Measurements from ENCODE around the gene MTARC2.
"Not testable (repeated sequence)": the region's sequence is repeated elsewhere in the genome, so short reads cannot be mapped to it uniquely, and the experiment has no call there.

The MTARC2 gene

DNA sequence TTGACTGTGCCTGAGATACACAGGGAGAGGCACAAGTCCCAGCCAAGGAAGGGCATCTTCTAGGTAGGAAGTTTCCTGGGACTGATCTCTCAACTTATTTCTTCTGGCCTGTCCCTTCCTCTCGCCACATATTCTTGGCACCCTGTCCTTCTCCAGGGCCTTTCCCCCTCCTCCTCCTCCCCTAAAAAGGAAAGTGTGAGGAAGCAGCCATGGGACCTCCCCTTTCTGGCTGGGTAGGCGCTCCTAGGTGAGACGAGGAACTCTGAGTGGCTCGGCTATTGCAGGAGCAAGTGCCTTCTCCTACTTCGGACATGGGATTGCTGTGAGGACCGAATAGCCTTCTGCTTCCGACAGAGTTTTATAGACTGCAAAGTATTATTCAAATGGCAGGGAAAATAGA is 15.5 kb upstream of the MTARC2 start:
- DNase-seq: no peak

DNA sequence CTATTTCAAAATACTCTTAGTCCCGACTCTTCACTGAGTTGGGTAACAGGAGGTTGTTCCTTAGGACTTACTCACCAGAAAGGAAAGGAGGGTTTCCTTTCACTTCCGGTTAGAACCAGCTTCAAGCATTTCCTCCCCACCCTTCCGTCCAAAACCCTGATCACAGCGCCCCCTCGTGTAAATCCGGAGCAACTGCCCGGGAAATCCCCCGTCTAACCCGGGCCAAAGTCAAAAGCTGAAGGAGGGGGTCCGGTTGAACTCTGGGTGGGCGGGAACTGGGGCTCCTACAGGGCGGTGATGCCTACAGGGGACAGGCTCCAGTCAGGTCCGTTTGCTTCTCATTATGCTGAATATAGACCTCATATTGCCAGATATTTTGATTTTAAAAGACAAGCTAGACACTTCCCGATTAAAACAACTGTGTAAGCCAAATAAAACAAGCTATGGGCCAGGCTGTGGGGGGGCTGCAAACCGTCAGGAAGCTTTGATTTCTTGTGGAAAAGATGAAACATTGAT is 15.0 kb upstream of the MTARC2 start:
- peak; percentile 44 for DNase-seq

DNA sequence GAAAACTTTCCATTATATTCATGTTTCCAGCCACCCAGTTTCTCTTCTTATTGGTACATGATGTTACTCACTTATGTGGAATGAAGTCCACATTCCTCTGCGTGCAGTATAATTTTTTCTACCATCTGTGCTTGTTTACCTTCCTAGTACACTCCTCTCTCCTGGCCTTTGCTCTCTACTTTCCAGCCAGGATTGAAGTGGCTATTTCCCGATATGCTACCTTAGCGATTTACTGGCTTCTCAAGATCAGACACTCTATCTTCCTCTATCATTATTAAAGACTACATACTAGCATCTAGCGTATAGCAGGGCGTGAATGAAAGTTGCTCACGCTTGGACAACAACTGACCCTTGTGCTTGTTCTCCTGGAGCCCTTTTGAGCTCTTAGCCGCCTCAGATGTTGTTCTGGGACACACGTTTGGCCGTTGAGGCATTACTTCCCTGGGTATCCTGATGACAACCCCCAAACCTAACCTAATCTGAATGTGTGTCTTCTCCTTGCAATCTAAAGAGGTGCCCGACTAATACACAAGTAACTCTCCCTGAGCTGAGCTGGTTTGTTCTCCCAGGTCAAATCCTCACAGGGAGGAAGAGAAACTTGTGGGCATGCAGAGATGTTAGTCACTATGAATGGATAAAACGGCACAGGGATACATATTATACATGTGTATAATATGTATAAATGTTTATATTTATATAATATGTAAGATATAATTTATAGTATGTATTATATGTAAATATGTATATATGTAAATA is 13.4 kb upstream of the MTARC2 start:
- DNase-seq: no peak

DNA sequence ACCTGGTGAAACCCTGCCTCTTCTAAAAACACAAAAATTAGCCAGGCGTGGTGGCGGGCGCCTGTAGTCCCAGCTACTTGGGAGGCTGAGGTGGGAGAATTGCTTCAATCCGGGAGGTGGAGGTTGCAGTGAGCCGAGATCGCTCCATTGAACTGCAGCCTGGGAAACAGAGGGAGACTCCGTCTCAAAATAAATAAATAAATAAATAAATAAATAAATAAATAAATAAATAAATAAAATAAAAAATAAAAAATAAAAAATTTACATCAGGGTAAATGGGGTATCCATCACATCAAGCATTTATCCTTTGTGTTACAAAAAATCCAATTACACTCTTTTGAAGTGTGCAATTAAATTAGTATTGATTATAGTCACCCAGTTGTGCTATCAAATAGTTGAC is 11.8 kb upstream of the MTARC2 start:
- not testable (repeated sequence) for DNase-seq

DNA sequence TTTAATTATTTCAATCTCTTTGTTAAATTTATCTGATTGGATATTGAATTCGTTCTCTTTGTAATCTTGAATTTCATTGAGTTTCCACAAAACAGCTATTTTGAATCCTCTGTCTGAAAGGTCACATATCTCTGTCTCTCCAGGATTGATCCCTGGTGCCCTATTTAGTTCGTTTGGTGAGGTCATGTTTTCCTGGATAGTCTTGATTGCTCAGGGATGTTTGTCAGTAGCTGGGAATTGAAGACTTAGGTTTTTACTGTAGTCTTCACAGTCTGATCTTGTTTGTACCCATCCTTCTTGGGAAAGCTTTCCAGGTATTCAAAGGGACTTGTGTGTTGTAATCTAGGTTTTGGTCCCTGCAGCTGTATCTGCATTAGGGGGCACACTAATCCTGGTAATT is 6.8 kb upstream of the MTARC2 start:
- no peak for DNase-seq

DNA sequence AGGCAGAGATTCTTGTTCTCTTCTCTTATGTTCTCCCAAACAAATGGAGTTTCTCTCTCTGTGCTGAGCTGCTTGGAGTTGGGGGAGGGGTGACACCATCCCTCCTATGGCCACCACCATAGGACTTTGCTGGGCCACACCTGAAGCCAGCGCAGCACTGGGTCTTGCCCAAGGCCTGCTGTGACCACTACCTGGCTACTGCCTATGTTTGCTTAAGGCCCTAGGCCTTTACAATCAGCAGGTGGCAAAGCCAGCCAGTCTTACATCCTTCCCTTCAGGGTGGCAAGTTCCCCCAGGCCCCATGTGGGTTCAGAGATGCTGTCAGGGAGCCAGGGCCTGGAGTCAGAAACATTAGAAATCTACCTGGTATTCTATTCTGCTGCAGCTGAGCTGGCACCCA is 6.3 kb upstream of the MTARC2 start:
- no peak for DNase-seq

DNA sequence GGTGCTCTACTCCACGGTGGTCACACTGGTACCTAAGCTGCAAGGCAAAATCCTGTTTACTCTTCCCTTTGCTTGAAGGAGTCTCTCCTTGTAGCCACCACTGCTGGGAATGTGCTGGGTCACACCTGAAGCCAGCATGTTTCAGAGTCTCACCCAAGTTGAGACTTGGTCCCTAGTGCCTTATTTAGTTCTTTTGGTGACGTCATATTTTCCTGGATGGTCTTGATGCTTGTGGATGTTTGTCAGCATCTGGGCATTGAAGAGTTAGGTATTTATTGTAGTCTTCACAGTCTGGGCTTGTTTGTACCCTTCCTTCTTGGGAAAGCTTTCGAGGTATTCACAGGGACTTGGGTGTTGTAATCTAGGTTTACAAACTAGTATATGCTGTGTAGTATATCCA is 5.6 kb upstream of the MTARC2 start:
- no peak for DNase-seq

DNA sequence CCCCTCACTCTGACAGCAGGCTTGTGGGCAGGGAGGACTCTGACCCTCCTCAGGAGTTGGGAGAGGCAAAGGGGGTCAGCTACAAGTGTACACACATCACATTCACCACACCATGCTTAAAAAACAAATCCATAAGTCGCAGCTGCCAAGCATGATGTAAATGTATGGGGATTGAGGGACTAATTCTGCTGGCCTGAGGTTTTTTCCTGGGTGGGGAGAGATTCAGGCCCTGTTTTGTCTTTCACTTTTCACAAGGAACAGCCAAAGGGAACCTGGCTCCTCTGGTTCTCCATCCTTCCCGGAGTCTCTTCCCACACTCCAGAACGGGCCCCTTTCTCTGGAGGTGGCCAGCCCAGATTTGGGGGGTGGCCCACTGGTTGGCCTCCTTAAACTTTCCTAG is 1.3 kb upstream of the MTARC2 start:
- DNase-seq: no peak

DNA sequence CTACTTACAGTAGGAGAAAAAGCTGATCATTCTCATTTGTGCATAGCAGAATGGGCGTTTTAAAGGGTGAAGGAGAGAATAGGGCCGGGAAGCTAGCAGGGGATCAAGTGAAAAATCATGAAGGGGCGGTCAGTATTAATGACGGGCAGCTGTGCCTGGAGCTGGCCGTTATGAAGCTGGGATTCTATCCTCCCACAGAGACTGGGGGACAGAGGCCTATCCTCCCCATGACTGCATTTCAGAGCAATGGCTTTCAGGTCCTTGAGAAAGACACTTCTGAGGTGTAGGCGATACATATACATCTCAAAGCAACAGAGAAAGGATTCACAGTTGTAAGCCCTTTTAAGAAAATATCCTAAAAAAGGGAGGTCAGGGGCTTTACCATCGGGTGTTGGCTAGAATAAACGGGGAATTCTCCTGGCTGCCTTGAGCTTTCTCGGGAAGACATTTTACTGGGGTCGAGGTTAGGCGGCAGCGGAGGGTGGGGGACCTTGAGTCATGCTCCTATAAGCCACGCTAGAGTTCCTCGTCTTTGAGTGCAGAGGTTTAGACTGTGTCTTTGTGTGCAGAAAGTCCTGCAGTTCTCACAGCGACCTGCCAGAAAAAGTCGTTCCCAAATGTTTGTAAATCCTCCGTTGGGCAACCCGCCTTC is 559 bp upstream of the MTARC2 start:
- DNase-seq: no peak

DNA sequence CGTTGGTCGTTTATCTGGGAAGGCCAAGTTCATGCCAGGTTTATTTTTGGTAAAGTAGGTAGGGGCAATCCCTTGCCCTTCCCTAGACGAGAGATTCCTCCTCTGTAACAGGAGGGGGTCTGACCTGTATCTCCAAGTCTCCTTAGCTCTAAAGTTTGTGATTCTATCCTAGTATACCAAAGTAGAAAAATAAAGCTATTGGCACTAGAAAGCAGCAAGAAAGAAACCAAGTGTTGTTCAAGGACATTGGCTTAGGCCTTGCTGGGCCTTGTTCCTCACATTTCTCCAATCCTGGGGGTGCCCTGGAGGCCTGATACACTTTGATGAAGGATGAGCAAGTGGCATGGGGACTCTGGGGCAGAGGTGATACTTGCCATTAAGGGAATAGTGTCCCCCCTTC is 814 bp downstream of the MTARC2 start:
- DNase-seq: no peak

DNA sequence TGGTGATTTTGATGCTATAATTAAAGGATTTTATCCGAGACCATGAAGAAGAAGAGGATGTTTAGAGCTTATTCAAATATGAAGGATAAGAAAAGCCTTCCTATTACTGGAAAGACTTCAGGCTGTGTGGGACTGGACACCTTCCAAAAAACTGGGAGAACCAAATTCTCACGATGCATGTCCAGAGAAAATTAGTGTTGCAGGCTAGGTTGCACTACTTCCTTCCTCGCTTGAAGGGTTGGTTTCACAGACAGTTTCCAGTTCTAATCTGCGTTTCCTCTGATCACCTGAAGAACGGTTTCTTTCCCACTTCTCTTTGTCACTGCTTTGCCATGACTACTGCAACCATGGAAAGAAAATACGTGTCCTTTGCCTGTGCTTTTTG is 2.0 kb downstream of the MTARC2 start:
- no peak for DNase-seq

DNA sequence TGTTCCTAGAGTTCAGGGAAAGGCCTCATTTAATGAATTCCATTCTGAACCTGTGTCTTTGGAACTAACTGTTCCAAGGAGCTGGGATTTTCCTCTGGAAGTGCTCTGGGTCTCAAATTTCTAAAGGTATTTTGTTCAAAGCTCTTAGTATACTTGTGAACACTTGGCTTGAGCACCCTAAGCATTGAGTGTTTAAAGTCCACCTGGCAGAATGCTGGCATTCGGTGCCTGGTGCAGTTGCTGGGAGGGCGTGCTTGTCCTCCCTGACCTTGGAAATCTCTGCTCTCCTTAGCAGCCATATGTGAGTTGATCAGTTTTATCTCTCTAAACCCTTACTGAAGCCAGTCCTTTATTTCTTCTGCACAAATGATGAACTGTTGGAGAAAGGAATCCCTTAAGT is 3.0 kb downstream of the MTARC2 start:
- DNase-seq: no peak

DNA sequence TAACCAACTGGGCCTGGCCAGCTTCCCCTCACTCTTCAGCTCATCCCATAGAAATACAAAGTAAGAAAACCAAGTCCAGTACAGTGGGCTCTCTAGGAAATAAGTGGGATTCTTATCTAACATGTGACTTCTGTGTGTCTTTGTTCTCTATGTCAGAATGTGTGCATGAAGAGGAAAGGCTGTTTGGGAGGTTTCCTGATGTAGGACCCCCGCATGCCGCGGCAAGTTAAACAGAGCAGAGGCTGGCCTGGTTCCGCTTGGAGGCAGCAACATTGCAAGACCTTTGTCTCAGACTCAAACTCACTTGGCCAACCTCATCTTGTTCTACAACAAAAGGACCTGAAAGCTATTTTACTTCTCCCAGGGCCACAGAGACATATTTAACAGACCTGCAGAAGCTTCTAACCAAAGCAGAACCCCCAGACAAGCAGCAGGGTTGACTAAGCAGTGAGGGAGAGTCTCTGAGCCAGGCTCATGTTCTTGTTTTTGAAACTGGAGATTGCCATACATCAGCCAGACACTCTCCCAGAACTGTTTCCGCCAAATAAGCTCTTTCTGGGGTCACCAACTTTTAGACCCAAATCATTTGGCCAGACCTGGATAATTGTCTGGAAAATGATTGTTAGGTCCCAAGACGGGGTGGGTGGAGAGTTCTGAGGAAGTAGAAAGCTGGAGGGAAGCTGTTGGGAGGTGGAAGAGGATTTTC is 6.2 kb downstream of the MTARC2 start:
- DNase-seq: no peak

DNA sequence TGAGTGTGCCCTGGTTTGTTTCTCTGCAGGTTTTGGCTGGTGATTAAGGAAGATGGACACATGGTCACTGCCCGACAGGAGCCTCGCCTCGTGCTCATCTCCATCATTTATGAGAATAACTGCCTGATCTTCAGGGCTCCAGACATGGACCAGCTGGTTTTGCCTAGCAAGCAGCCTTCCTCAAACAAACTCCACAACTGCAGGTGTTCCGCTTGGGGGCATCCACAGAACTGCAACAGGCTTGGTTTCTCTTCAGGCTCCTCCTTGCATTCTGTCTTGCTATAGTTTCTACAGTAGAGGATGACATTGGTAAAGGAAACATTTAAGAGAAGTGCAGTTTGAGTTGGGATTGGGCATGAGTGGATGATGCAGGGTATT is 6.8 kb downstream of the MTARC2 start:
- no peak for DNase-seq

DNA sequence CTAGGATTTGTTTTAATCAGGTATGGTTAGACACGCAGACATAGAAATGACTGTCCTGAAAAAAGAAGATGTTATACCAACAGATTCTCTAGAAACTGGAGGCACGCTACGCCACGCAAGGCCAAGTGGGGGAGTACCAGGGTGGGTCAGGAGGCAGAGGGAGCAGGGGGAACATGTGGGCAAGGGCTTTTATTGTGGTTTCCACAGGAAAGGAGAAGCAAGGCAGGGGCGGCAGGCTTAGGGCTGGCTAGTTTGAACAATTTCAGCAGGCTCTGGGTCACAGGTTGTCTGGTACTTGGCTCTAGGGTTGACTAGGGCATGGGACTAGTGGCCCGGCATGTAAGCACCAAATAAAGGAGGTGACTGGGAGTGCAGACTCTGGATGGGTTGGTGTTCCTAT is 7.2 kb downstream of the MTARC2 start:
- DNase-seq: no peak

DNA sequence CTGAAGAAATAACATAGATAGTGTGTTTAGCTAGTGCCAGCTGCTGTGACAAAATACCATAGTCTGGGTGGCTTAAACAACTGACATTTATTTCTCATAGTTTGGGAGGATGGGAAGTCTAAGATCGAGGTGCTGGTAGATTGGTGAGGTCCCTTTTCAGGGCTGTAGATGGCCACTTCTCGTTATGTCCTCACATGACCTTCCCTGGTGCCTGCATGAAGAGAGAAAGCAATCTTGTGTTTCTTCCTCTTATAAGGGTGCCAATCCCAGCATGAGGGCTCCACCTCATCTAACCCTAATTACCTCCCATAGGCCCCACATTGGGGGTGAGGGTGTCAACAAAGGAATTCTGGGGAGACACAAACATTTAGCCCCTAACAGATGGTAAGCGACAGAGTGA is 9.3 kb downstream of the MTARC2 start:
- no peak for DNase-seq

DNA sequence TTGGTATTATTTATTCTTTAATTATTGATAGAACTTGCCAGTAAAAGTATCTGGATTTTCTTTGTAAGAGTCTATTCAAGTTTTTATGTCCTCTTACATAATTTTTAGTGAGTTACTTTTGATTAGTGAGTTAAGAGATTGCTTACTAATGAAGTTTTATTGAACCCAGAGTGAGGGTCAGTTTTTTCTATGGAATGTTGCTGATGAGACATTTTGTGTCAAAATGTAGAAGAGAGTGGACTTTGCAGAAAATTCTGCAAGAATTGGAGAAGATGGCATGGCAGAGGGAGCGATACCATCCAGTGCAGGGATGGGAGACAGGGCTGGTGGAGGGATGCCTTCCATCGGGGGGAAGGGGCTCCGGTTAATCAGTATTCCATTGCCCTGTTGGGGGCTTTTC is 11.0 kb downstream of the MTARC2 start:
- no peak for DNase-seq

DNA sequence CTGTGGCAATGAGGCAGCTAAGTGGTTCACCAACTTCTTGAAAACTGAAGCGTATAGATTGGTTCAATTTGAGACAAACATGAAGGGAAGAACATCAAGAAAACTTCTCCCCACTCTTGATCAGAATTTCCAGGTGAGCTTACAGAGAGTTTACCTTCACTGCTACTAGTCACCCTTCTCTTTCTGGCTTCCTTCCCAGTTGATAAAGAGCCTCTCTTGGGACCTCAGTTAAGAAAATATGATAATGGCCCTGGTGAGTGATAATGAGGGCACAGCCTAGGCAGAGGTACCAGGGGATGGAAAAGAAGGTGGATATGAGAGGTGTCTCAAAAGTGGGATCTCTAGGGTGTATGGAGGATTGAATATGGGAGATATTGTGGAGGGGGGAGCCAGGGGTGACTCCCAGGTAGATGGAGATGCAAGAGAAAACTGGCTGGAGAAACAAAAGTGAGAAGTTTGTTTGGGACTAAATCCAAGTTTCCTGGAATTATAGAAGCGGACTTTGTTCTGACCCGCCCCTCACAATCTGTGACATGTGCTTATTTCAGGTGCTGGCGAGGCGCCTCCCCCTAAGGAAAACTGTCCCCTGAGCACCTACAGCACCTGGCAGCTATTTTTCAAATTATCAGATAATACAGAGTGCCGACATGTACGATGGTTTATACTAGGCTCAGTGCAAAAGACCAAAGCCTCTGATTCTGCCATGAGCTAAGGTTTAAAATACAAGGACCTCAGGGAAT is 13.7 kb downstream of the MTARC2 start:
- no peak for DNase-seq

DNA sequence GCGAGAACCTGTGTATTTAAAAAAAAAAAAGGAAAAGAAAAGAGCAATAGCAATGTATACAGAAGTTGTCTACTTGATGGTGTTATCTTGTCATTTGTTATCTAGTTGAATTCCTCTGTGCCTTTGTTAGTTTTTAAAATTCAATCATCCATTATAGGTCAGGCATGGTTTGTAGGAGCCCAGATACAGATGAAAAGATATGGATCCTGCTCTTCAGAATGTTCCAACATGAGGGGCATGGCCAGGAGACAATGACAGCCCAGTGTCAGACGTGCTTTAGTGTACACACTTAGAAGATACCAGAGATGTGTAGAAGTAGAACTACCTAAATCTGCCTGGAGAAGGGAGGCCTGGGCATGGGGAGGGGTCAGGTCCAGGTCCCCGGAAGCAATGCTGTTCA is 16.6 kb downstream of the MTARC2 start:
- DNase-seq: no peak

DNA sequence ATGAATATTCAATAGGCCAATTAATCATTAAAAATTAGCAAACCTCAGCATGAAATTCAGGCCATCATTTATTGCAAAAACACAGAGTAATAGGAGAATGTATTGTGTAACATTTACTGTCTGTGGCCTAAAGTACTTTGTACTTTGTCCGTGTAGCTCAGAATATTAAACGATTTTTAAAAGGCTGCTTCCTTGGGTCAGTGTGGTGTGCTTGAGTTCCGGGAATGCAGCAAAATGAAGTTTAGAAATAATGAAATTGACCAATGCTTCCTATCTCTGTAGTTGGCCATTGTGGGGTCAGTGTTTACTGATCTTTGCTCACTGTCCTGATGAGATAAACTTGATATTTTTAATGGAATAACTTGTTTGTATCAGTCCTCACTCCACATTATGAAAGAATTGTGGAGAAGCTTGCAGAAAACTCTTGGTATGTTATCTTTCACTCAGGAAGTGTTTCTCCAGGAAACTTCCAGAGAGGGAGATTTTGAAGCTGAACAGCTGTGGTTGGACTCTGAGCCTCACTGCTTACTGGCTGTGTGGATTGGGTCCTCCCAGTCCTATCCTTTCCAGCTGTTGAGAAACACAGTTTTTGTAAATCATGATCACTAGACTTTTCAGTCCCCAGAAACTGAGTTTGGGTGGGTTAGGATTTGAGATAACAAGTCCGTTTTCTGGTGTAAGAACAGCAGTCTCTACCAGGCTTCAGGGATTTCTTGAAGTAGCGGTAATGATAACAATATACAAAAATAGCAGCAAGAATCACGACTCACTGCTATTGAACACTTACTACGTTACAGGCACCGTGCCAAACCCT is 19.4 kb downstream of the MTARC2 start:
- DNase-seq: no peak

DNA sequence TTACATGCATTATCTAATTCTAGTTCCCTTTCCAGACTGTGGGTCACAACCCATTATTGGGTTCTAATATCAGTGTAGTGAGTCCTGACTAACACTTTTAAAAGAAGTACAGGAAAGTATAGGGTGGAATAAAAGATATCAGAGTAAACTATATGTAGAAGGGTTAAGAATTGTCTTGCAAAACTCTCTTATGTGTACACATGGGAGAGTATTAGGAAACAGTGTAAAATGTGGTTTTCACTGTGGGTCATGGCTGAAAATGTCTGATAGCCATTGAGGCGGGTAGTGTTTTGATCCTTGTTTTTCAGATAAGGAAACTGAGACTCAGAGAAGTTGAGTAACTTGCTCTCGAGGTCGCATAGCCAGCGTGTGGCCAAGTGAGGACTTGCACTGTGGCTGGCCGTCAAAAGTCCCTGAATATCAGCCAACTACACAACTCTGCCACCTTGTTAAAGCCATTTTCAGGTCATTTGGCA is 20.0 kb downstream of the MTARC2 start:
- DNase-seq: no peak

DNA sequence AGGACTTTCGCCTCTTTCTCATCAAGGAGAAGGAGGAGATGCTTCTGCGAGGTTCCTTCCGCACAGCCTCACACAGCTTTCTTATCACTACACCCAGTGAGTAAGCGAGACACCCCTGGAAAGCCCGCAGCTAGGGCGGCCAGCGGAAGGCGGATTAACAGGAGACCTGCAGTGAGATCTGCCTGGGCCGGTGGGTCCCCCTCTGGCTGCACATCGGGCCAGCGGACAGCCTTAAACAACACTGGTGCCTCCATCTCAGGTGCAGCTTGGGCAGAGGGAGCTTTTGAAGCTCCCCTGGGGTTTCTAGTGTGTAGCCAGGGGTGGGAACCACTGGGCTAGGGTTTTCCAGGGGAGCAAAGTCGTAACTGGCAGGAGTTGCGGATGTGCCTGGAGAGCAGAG is 21.1 kb downstream of the MTARC2 start:
- DNase-seq: no peak
